Mucosa of descending colon (tissue), 3 donors: ENCODE results near the gene OR2AK2. TPM values are rescaled to one million over a fixed set of nuclear protein-coding genes. Genes with fewer than 3 reads are reported as not detected.

Experiments
- ATAC-seq: fragments of 200-7000 bp; cut with Tn5 transposase; one replicate; pipeline ENCODE4 v1.9.1; 2020; ENCODE audit warnings: mild to moderate bottlenecking, moderate library complexity
- DNase-seq, 3 donors: peaks; one replicate each; pipeline ENCODE4 v3.0.0-alpha.2; 2020
- H3K36me3 ChIP-seq: fragments of 200-600 bp; one replicate; pipeline ENCODE4 v1.8.0; 2021; ENCODE audit warnings: low read depth, mild to moderate bottlenecking
- H3K4me1 ChIP-seq: fragments of 200-600 bp; one replicate; pipeline ENCODE4 v1.8.0; 2021; ENCODE audit warnings: low read depth, mild to moderate bottlenecking
- H3K4me3 ChIP-seq: fragments of 200-600 bp; one replicate; pipeline ENCODE4 v1.8.0; 2021; ENCODE audit warnings: mild to moderate bottlenecking
- H3K9me3 ChIP-seq: fragments of 200-600 bp; one replicate; pipeline ENCODE4 v1.8.0; 2021; ENCODE audit warnings: mild to moderate bottlenecking
- intact Hi-C, 2 donors: fragments of 100-400 bp; cut with DNase I in 1 of 2; cut with micrococcal nuclease in 1 of 2; formaldehyde crosslinking; loops; one replicate each; pipeline versions ENCODE4 v1.11.0 to v1.11.1; 2022; cut with DNase I, micrococcal nuclease
- total RNA-seq, 3 donors: library from RNA; stranded (reverse); fragmentation: NEBNext Ultra II Directional in 2 of 3; extraction: Animal tissue kit (Norgen Biotek cat#: 25700) in 2 of 3; gene quantifications; one replicate each; pipeline versions ENCODE4 v1.2.1 to v1.2.4, GENCODE V29; 2021 to 2023
- TF ChIP-seq, protein P1 (sequence below): fragments of 200-600 bp; IDR thresholded peaks from one replicate; pipeline ENCODE4 v1.8.0; 2022; ENCODE audit warnings: antibody characterized with exemption, mild to moderate bottlenecking
- donor health status: DM: no; HTN: no; CAD: no; lungs with moderate emphysema.
- donor health status: DM: no; HTN: no; CAD: no.
- donor health status: DM: no; HTN: yes; CAD: no.

Gene OR2AK2
- total RNA-seq, 3 donors from 2014 or later: not detected

DNA sequence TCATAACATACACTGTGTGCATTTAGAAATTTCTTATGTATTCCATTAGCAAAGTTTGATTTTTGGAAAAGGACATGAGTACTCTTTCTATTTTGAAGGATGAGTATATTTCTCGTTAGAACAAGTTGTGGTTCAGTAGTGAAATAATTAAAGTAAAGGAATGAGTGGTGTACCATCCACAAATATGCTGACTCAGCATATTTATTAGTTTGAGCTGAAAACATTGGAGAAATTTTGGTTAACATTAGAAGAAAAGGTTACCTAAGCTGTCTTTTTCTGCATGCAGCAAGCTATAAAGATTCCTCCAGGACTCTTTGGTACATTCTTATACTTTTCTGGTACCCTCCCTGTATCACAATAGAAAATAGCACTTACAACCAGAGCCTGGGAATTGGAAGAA is 42.7 kb downstream of the OR2AK2 start:
- TF ChIP-seq, protein P1, sequence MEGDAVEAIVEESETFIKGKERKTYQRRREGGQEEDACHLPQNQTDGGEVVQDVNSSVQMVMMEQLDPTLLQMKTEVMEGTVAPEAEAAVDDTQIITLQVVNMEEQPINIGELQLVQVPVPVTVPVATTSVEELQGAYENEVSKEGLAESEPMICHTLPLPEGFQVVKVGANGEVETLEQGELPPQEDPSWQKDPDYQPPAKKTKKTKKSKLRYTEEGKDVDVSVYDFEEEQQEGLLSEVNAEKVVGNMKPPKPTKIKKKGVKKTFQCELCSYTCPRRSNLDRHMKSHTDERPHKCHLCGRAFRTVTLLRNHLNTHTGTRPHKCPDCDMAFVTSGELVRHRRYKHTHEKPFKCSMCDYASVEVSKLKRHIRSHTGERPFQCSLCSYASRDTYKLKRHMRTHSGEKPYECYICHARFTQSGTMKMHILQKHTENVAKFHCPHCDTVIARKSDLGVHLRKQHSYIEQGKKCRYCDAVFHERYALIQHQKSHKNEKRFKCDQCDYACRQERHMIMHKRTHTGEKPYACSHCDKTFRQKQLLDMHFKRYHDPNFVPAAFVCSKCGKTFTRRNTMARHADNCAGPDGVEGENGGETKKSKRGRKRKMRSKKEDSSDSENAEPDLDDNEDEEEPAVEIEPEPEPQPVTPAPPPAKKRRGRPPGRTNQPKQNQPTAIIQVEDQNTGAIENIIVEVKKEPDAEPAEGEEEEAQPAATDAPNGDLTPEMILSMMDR: no peak
- DNase-seq: no peak
- Histone ChIP-seq H3K4me1 (no peaks in the 10 kb centered on the region), H3K36me3 (no peaks in the 10 kb centered on the region), H3K9me3 (peaks cover 61% of the 10 kb centered on the region), H3K4me3 (no peak overlapping the region)
- no peak for ATAC-seq
- intact Hi-C loops: no loop called here

DNA sequence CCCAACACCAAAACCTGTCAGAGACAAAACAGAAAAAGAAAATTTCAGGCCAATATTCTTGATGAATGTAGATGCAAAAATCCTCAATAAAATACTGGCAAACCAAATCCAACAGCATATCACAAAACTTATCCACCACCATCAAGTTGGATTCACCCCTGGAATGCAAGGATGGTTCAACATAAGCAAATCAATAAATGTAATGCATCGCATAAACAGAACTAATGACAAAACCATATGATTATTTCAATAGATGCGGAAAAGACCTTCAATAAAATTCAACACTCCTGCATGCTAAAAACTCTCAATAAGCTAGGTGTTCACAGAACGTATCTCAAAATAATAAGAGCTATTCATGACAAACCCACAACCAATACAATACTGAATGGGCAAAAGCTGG is 44.6 kb downstream of the OR2AK2 start:
- intact Hi-C loops: no loop called here
- Histone ChIP-seq H3K4me1 (no peaks in the 10 kb centered on the region), H3K9me3 (peaks cover 58% of the 10 kb centered on the region), H3K36me3 (no peaks in the 10 kb centered on the region), H3K4me3 (no peak overlapping the region)
- TF ChIP-seq, protein P1: no peak
- DNase-seq (no peak), ATAC-seq (no peak)

DNA sequence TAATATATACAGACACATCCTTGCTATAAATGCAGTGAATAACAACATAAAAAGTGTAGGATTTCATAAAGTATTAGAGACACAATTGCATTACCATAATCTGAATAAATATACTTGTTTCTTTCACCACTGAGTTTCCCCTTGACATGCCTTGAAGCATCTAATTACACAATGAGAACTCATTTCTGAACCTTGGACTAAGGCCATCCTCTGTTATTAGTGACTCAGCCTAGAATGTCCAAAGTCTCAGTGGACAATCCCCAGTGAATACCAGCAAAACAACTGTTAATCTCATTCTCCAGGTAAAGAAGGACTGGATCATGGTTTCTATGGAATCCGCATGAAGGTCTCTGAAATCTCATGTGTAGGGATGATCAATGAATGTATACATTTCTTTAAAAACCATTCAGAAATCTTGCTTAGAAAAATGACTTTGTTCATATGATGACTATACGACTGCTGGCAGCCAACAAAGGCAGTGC is 48.2 kb downstream of the OR2AK2 start, which contains the start of gene OR2L5:
Gene OR2L5 (plus strand): TSS at position 432 of the 482 bp plus-strand sequence. CDS start 8,288 bp downstream, outside the sequence.
- TF ChIP-seq, protein P1: no peak
- Histone ChIP-seq H3K4me1 (no peaks in the 10 kb centered on the region), H3K9me3 (peaks cover 46% of the 10 kb centered on the region), H3K36me3 (no peaks in the 10 kb centered on the region), H3K4me3 (no peak within 1 kb of the TSS)
- DNase-seq (no peak), ATAC-seq (no peak)
- intact Hi-C loops: no loop called here

DNA sequence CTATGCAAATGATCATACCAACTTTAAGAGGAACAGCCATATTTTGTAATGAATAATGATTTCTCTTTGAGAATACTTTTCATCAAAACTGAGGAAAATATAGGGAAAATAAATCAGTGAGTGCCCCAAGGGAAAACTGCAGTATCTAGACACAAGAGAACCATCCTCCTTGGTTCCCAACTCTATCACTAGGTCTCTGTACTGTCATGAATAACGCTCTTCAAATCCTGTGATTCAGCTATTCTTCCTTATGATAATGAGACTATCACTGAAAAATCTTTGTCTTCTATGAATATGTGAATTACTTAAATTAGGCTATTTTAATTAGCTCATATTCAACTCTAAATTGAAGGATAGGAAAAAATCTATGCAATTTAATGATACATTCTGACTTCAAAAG is 50.8 kb downstream of the OR2AK2 start:
- peaks cover 36% of the 10 kb centered on the region for H3K9me3 ChIP-seq
- no peak overlapping the region for H3K4me3 ChIP-seq
- no peaks in the 10 kb centered on the region for H3K4me1 ChIP-seq
- DNase-seq (no peak), ATAC-seq (no peak)
- intact Hi-C loops: no loop called here
- H3K36me3 ChIP-seq: no peaks in the 10 kb centered on the region
- TF ChIP-seq, protein P1: no peak

Other genes starting within 250 kb of the OR2AK2 start
- gene OR6F1, start 248.6 kb upstream of the OR2AK2 start, total RNA-seq: not detected
- gene OR14K1, start 226.6 kb upstream of the OR2AK2 start, total RNA-seq: under 1 TPM in 1 of 3 donors, not detected in 2; 0.32 TPM
- not detected for gene OR14A2, start 217.1 kb upstream of the OR2AK2 start, total RNA-seq
- not detected for gene OR1C1, start 204.7 kb upstream of the OR2AK2 start, total RNA-seq
- not detected for gene OR14A16, start 141.1 kb upstream of the OR2AK2 start, total RNA-seq
- gene OR11L1, start 123.3 kb upstream of the OR2AK2 start, total RNA-seq: not detected
- 1 to 10 TPM; 1.2 to 2.5 (median 1.5) TPM for gene TRIM58, start 108.0 kb upstream of the OR2AK2 start, total RNA-seq
- 1 to 10 TPM in 1 of 3 donors, under 1 TPM in 2; 0.52 to 1.2 (median 0.53) TPM for gene OR2W3, start 69.6 kb upstream of the OR2AK2 start, total RNA-seq
- not detected for gene OR2T8, start 45.0 kb upstream of the OR2AK2 start, total RNA-seq
- gene OR2AJ1, start 40.3 kb upstream of the OR2AK2 start, total RNA-seq: not detected
- not detected for gene OR2L8, start 16.4 kb upstream of the OR2AK2 start, total RNA-seq
- not detected for gene OR2L5, start 48.4 kb downstream of the OR2AK2 start, total RNA-seq
- under 1 TPM; 0.07 to 0.19 (median 0.09) TPM for gene OR2L2, start 64.8 kb downstream of the OR2AK2 start, total RNA-seq
- not detected for gene OR2L3, start 81.6 kb downstream of the OR2AK2 start, total RNA-seq
- under 1 TPM in 1 of 3 donors, not detected in 2; 0.19 TPM for gene OR2L13, start 130.0 kb downstream of the OR2AK2 start, total RNA-seq
- not detected for gene OR2M5, start 179.9 kb downstream of the OR2AK2 start, total RNA-seq
- gene OR2M2, start 209.6 kb downstream of the OR2AK2 start, total RNA-seq: not detected
- not detected for gene OR2M3, start 232.0 kb downstream of the OR2AK2 start, total RNA-seq